ENCODE results near the gene GRHPR.

Gene GRHPR

GRCh38 chr9:37422289-37423104, at the start of gene GRHPR:
Gene GRHPR, plus strand, starts transcription at chr9:37422696. Its CDS starts 55 bp downstream, at chr9:37422751.
- in situ Hi-C loops (cut with MboI; ENCODE audit: low sequenced_read_pairs): no loop called here

- in situ Hi-C loops (cut with MboI; ENCODE audit: low sequenced_read_pairs): no loop called here
Measured at GRCh38 chr9:37372839-37373238, 49.7 kb upstream of the GRHPR start.

GRCh38 chr9:37373621-37374020, 48.9 kb upstream of the GRHPR start:
- in situ Hi-C loops (cut with MboI; ENCODE audit: low sequenced_read_pairs): no loop called here

GRCh38 chr9:37374892-37375291, 47.6 kb upstream of the GRHPR start:
- in situ Hi-C loops (cut with MboI; ENCODE audit: low sequenced_read_pairs): loop anchor here (25.0 kb wide), 1 partner anchor 513 kb away; no protein-coding TSS in a partner anchor

GRCh38 chr9:37377688-37378612, 44.5 kb upstream of the GRHPR start:
- in situ Hi-C loops (cut with MboI; ENCODE audit: low sequenced_read_pairs): loop anchor here (25.0 kb wide), 1 partner anchor 516 kb away; no protein-coding TSS in a partner anchor

- in situ Hi-C loops (cut with MboI; ENCODE audit: low sequenced_read_pairs): loop anchor here (25.0 kb wide), 1 partner anchor 516 kb away; no protein-coding TSS in a partner anchor
Measured at GRCh38 chr9:37378613-37379004, 43.9 kb upstream of the GRHPR start.

- in situ Hi-C loops (cut with MboI; ENCODE audit: low sequenced_read_pairs): loop anchor here (25.0 kb wide), 1 partner anchor 518 kb away; no protein-coding TSS in a partner anchor
Measured at GRCh38 chr9:37379835-37380234, 42.7 kb upstream of the GRHPR start.

- in situ Hi-C loops (cut with MboI; ENCODE audit: low sequenced_read_pairs): loop anchor here (25.0 kb wide), 1 partner anchor 518 kb away; no protein-coding TSS in a partner anchor
Measured at GRCh38 chr9:37380570-37380969, 41.9 kb upstream of the GRHPR start.

- in situ Hi-C loops (cut with MboI; ENCODE audit: low sequenced_read_pairs): loop anchor here (25.0 kb wide), 1 partner anchor 519 kb away; no protein-coding TSS in a partner anchor
Measured at GRCh38 chr9:37381094-37381741, 41.3 kb upstream of the GRHPR start.

- in situ Hi-C loops (cut with MboI; ENCODE audit: low sequenced_read_pairs): loop anchor here (25.0 kb wide), 1 partner anchor 520 kb away; no protein-coding TSS in a partner anchor
Measured at GRCh38 chr9:37382161-37382981, 40.1 kb upstream of the GRHPR start.

GRCh38 chr9:37382982-37383357, 39.5 kb upstream of the GRHPR start:
- in situ Hi-C loops (cut with MboI; ENCODE audit: low sequenced_read_pairs): loop anchor here (25.0 kb wide), 1 partner anchor 521 kb away; no protein-coding TSS in a partner anchor

- in situ Hi-C loops (cut with MboI; ENCODE audit: low sequenced_read_pairs): loop anchor here (25.0 kb wide), 1 partner anchor 521 kb away; no protein-coding TSS in a partner anchor
Measured at GRCh38 chr9:37383393-37383792, 39.1 kb upstream of the GRHPR start.

- in situ Hi-C loops (cut with MboI; ENCODE audit: low sequenced_read_pairs): loop anchor here (25.0 kb wide), 1 partner anchor 522 kb away; no protein-coding TSS in a partner anchor
Measured at GRCh38 chr9:37383876-37384746, 38.4 kb upstream of the GRHPR start.

GRCh38 chr9:37385286-37385685, 37.2 kb upstream of the GRHPR start:
- in situ Hi-C loops (cut with MboI; ENCODE audit: low sequenced_read_pairs): loop anchor here (25.0 kb wide), 1 partner anchor 523 kb away; no protein-coding TSS in a partner anchor

GRCh38 chr9:37386988-37387387, 35.5 kb upstream of the GRHPR start:
- in situ Hi-C loops (cut with MboI; ENCODE audit: low sequenced_read_pairs): loop anchor here (25.0 kb wide), 1 partner anchor 525 kb away; no protein-coding TSS in a partner anchor

GRCh38 chr9:37390759-37391158, 31.7 kb upstream of the GRHPR start:
- in situ Hi-C loops (cut with MboI; ENCODE audit: low sequenced_read_pairs): loop anchor here (25.0 kb wide), 1 partner anchor 528 kb away; no protein-coding TSS in a partner anchor

- in situ Hi-C loops (cut with MboI; ENCODE audit: low sequenced_read_pairs): loop anchor here (25.0 kb wide), 1 partner anchor 530 kb away; no protein-coding TSS in a partner anchor
Measured at GRCh38 chr9:37392272-37392671, 30.2 kb upstream of the GRHPR start.

- in situ Hi-C loops (cut with MboI; ENCODE audit: low sequenced_read_pairs): loop anchor here (25.0 kb wide), 1 partner anchor 533 kb away; no protein-coding TSS in a partner anchor
Measured at GRCh38 chr9:37395229-37395628, 27.3 kb upstream of the GRHPR start.
